M059J (cell line): ENCODE measurements around the gene DLAT. TPM values are rescaled to one million over a fixed set of nuclear protein-coding genes. Genes with fewer than 3 reads are reported as not detected.
"Not testable (repeated sequence)": the region's sequence is repeated elsewhere in the genome, so short reads cannot be mapped to it uniquely, and the experiment has no call there.

Experiments used
- DNase-seq: peaks from one replicate; pipeline ENCODE4 v3.0.0-alpha.2; 2012; ENCODE audit warnings: low read depth
- total RNA-seq: library from RNA; depleted of rRNA; stranded (reverse); fragments of >200 nt; shearing (Covaris generic); gene quantifications from 2 replicates; pipeline ENCODE4 v1.2.3, GENCODE V29; 2014

Gene DLAT
- total RNA-seq, 1 experiment from 2014 or later, result 45.7 TPM

GRCh38 chr11:112049777-112050176, 24.6 kb downstream of the DLAT start:
- no peak for DNase-seq

DNA sequence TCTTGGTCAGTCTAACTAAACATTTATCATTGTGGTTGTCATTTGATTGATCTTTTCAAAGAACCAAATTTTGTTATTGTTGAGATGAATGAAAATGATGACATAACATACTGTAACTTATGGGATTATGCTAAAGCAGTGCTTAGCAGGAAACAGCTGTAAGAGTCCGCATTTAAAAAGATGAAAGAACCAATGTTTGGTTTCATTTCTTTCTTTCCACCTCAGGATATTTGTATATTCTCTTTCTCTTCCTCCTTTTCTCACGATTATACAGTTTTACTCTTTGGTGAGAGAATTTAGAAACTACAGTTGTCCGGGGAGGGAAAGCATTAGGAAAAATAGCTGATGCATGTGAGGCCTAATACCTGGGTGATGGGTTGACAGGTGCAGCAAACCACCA, 25.5 kb downstream of the DLAT start:
- no peak for DNase-seq

GRCh38 chr11:112051768-112052167, 26.6 kb downstream of the DLAT start:
- DNase-seq, result no peak

- DNase-seq, result no peak
Observed at GRCh38 chr11:112057170-112057569, 32.0 kb downstream of the DLAT start.

GRCh38 chr11:112058103-112058502, 32.9 kb downstream of the DLAT start:
- peak; percentile 51 for DNase-seq

- no peak for DNase-seq
Observed at GRCh38 chr11:112062923-112063322, 37.7 kb downstream of the DLAT start.

DNA sequence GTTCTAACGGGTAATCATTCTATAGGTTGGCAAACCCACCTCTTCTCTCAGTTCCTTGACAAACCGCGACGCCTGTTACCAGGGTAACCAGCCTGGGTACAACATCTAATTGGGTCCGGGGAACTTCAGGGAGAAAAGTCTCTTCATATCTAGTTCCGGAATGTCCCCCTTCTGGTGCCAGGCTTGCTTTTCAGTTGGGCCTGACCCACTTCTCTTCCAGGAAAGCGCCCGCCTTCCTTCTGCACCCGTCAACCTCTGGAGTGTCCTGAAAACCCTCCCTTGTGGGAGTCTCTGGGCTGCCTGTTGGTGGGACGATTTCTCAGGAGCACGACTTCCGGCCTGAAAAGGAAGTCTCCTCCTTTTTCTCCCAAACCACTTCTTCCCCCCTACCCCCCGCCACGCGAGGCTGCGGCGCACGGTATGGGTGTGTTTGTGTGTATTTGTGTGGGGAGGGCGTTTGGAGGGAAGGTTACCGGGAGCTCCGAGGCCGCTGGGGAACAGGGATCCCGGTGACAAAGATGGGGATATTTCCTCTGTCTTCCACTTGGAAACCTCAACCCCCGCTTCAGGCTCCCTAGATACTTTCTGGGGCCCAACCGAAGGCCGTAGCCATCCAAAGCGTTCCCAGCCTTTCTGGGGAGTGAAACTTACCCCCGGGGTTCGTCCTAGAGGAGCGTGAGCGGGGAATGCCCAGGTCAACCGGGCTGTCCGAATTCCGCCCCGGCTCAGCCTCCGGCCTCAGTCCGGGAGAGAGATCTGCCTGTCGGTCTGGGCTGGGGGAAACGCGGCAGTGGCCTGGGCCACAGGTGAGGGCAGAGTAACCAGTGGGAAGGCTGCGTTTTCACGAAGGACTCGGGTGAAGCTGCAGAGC, 49.0 kb downstream of the DLAT start, which contains the start of the genes NKAPD1 and PIH1D2:
Gene NKAPD1 (plus strand): TSS at position 359 of the 871 bp plus-strand sequence. CDS start 1,276 bp downstream, outside the sequence.
Gene PIH1D2 (minus strand): TSS at position 77 of the 871 bp plus-strand sequence. CDS start 843 bp downstream, outside the sequence.
- peak; percentile 91 for DNase-seq

- peak; percentile 85 for DNase-seq
Observed at GRCh38 chr11:112082729-112083128, 57.5 kb downstream of the DLAT start.

GRCh38 chr11:112085822-112086421, 60.7 kb downstream of the DLAT start:
- DNase-seq, result peak; percentile 40

DNA sequence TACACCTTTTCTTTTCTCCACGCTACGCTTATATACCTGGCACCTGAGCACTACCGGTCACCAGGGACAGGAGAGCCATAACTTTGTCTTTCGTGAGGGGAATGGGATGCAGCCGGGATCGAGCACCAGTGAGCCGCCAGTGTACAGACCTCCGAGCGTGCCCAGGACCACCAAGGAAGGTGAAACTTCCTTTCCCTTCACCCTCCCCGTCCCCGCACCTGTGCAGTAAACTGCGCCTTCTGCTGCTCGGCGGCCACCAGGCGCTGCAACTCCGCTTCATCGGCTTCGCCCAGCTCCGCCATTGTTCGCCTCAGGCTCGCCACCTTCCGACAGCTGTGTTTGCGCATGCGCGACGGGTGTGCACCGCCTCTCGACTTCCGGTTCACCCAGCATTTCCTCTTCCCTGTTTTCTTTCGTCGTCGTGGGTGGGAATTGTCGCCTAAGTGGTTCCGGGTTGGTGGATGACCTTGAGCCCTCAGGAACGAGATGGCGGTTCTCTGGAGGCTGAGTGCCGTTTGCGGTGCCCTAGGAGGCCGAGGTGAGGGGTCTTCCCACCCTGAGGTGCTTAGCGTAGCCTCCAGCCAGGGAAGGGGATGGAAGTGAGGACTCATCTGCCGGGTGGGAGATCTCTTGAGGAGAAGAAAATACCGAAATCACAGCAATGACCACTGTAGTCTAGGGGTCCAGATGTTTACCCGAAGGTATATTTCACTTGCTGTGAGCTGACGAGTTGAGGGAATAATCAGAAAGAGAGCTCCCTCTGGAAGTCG, 61.4 kb downstream of the DLAT start, which contains the start of the genes SDHD and TIMM8B:
Gene SDHD (plus strand): TSS at position 452 of the 770 bp plus-strand sequence. CDS start 35 bp downstream, at position 487.
Gene TIMM8B (minus strand): TSS at position 335 of the 770 bp plus-strand sequence. CDS start 33 bp downstream, at position 302.
- peak; percentile 98 for DNase-seq

- DNase-seq, result peak; percentile 7
Observed at GRCh38 chr11:112087212-112087611, 62.0 kb downstream of the DLAT start.

- DNase-seq, result not testable (repeated sequence)
Observed at GRCh38 chr11:112095302-112095701, 70.1 kb downstream of the DLAT start.

DNA sequence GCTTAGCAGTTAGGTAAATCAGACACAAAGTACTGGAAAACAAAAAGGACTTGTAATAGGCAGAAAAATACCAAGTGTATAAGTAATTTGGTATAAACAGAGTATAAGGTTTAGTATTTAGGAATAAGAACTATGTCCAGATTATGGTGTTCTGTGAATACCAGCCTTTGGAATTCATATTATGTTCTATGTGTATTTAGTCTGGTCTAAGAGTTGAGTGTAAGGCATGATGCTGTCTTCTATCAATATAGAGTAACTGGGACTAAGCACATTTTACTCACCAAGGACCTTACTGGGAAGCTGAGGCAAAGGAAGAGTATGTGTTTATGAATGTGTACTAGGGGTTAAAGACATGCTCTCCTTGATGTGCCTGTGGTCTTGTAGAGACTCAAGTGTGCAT, 71.0 kb downstream of the DLAT start:
- DNase-seq, result no peak

DNA sequence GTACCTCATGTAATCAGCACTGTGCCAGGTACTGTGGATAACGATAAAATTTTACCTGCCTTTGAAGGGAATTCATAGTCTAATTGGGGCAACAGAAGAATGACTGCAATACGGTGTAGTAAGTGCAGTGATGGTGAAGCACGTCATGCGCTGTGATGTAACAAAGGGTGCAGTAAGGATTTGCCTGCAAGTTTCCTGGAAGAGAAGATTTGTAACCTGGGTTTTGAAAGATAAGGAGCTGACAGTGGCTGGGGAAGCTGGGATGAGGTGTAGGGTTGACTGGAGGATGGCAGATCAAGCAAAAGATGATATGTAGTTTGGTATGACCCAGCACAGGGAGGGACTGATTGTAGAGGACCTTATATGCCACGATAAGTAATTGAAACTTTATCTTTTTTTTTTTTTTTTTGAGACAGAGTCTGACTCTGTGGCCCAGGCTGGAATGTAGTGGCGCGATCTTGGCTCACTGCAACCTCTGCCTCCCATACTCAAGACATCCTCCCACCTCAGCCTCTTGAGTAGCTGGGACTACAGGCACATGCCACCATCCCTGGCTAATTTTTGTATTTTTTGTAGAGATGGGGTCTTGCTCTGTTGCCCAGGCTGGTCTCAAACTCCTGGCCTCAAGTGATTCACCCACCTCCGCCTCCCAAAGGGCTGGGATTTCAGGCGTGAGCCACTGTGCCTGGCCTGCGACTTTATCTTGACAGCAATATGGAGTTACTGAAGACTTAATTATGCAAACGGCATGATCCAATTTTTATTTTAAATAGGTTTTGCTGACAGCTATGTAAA, 72.7 kb downstream of the DLAT start:
- no peak for DNase-seq

- DNase-seq, result no peak
Observed at GRCh38 chr11:112100462-112100861, 75.3 kb downstream of the DLAT start.

DNA sequence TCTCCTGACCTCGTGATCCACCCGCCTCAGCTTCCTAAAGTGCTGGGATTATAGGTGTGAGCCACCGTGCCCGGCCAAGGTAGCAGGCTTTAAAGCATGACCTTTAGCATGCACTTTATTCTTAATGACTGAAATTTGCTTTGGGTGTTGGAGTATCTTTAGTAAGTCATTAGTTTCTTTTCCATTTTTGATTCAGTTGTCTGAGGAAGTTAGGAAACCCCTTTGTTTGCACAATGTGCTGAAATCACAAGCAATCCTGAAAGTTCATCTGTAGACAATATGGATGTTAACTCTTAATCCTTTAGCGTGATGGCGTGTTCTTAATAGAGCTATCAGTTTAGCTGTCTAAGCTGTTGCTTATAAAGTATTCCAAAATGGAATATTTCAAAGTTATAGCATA, 78.2 kb downstream of the DLAT start:
- no peak for DNase-seq

- peak; percentile 47 for DNase-seq
Observed at GRCh38 chr11:112106070-112106469, 80.9 kb downstream of the DLAT start.
